Uterus (tissue), 2 donors: Measurements from ENCODE around the gene C11orf91.

Experiments
- POLR2A ChIP-seq, 2 donors: fragments of 450-650 bp; IDR thresholded peaks; one replicate each; pipeline ENCODE4 v1.6.1; 2016; ENCODE audit warnings: antibody characterized with exemption in 2 of 2, mild to moderate bottlenecking in 1 of 2, moderate library complexity in 1 of 2
- TF ChIP-seq, protein P1 (sequence below), 4 experiments: fragments of 200-600 bp in 2 of 4; fragments of 450-650 bp in 2 of 4; sonication (generic) in 2 of 4; IDR thresholded peaks; one replicate each; pipeline ENCODE4 v1.5.1; 2016 to 2019; ENCODE audit warnings: antibody characterized with exemption in 4 of 4, mild to moderate bottlenecking in 2 of 4, moderate library complexity in 1 of 4

DNA sequence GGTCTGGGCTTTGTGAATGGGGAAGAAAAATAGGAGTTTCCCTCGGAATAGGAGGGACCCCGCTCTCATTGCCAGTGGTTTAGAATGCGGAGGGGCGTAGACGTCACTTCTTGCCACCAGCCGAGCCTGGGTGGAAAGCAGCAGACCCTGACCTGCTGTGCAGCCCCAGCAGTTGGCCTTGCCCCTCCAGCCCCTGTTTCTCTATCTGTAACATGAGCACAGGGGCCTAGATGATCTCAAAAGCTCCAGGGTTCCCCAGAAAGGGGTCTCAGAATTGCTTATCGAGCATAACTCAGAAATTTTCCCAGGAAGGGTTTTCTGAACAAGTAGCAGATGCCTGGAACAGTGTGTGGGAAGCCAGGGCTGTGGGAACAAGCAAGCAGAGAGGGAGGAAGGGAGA lies 43.9 kb downstream of the C11orf91 start:
- TF ChIP-seq, protein P1, sequence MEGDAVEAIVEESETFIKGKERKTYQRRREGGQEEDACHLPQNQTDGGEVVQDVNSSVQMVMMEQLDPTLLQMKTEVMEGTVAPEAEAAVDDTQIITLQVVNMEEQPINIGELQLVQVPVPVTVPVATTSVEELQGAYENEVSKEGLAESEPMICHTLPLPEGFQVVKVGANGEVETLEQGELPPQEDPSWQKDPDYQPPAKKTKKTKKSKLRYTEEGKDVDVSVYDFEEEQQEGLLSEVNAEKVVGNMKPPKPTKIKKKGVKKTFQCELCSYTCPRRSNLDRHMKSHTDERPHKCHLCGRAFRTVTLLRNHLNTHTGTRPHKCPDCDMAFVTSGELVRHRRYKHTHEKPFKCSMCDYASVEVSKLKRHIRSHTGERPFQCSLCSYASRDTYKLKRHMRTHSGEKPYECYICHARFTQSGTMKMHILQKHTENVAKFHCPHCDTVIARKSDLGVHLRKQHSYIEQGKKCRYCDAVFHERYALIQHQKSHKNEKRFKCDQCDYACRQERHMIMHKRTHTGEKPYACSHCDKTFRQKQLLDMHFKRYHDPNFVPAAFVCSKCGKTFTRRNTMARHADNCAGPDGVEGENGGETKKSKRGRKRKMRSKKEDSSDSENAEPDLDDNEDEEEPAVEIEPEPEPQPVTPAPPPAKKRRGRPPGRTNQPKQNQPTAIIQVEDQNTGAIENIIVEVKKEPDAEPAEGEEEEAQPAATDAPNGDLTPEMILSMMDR (IDR thresholded peaks at IDR 0.05): no peak
- no peak for TF ChIP-seq POLR2A (IDR thresholded peaks at IDR 0.05)
